NCI-H774 (cell line): Measurements from ENCODE around the gene ARHGAP33.
"Not testable (repeated sequence)": the region's sequence is repeated elsewhere in the genome, so short reads cannot be mapped to it uniquely, and the experiment has no call there.

Experiments used
- DNase-seq: peaks from one replicate; lab custom pipeline; 2025; lab: John Stamatoyannopoulos, UW

The ARHGAP33 gene

DNA sequence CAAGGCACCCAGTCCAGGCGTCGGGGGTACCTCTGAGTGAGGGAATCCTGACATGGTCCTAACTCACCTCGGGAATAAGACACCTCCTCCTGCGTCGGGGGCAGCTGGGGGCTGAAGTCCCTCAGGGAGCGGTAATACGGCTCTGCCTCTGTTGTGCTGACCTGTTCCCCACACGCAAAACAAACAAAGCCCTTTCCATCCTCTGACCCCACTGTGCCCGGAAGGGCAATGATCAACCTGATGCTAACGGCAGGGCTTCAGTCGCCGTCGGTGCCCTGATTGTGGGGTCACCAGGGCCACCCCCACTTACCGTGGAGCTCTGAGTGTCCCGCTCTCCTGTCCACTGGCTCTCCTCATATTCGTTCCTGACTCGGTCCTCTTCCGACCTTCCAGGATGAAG, 55.6 kb downstream of the ARHGAP33 start:
- DNase-seq, result no peak

DNA sequence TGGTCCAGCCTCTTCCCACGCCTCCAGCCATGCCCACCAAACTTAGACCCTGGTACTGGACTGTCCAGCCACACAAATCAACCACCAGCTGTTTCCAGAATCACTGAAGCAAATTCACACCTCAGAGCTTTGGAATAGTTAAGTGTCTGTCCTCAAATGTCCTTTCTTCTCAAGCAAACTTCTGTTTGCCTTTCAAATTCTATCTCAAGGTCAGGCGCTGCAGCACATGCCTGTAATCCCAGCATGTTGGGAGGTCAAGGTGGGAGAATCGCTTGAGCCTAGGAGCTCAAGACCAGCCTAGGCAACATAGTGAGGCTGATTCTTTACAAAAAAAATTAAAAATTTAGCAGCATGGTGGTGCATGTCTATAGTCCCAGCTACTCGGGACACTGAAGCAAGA, 56.7 kb downstream of the ARHGAP33 start:
- DNase-seq, result no peak

DNA sequence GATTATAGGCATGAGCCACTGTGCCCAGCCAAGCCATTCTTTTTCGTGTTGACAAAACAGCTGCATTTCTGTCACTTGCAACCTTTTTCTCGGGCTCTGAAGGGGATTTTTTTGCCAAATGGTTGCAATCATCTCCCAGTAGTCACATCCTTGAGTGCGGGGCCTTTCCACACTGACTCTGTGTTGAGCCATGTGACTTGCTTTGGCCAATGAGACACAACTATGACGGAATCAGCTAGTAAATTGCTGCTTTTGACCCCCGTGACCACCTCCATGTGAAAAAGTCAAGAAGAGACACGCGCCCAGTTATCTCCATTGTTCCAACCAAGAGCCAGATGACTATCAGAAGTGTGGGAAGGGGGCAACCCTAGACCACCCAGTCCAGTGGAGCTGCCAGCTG, 58.6 kb downstream of the ARHGAP33 start:
- DNase-seq, result no peak

DNA sequence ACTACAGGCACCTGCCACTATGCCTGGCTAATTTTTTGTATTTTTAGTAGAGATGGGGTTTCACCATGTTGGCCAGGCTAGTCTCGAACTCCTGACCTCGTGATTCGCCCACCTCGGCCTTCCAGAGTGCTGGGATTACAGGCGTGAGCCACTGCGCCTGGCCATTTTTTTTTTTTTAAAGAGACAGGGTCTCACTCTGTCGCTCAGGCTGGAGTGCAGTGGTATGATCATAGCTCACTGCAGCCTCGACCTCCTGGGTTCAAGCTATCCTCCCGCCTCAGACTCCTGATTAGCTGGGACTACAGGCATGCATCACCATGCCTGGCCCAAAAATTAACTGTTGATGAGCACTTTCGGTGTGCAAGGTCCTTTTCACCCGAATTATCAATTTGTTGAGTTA, 60.7 kb downstream of the ARHGAP33 start:
- not testable (repeated sequence) for DNase-seq
